ENCODE data around the gene TRPC4AP. TPM values are rescaled to one million over a fixed set of nuclear protein-coding genes. Genes with fewer than 3 reads are reported as not detected.

The TRPC4AP gene, protein sequence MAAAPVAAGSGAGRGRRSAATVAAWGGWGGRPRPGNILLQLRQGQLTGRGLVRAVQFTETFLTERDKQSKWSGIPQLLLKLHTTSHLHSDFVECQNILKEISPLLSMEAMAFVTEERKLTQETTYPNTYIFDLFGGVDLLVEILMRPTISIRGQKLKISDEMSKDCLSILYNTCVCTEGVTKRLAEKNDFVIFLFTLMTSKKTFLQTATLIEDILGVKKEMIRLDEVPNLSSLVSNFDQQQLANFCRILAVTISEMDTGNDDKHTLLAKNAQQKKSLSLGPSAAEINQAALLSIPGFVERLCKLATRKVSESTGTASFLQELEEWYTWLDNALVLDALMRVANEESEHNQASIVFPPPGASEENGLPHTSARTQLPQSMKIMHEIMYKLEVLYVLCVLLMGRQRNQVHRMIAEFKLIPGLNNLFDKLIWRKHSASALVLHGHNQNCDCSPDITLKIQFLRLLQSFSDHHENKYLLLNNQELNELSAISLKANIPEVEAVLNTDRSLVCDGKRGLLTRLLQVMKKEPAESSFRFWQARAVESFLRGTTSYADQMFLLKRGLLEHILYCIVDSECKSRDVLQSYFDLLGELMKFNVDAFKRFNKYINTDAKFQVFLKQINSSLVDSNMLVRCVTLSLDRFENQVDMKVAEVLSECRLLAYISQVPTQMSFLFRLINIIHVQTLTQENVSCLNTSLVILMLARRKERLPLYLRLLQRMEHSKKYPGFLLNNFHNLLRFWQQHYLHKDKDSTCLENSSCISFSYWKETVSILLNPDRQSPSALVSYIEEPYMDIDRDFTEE
- 83.4 to 118 TPM (median 112 TPM) in 3 replicates for total RNA-seq
- long read RNA-seq, transcript TRPC4AP-201 (19 exons, 3,226 nt) = major isoform, 657 of 948 reads
- long read RNA-seq, transcript TRPC4AP-202 (19 exons, 3,138 nt) = minor isoform, 157 of 948 reads
- long read RNA-seq, partial matches to known transcripts = 37 of 948 reads
- long read RNA-seq, other reads (novel, unspliced or antisense) = 97 of 948 reads

GRCh38 chr20:35092524-35093266, at the start of gene TRPC4AP:
Gene TRPC4AP, minus strand, starts transcription at chr20:35092807. Its CDS starts 26 bp downstream, at chr20:35092781.
- peak within 1 kb of the TSS; percentile 96 for H3K4me3 Mint-ChIP-seq (ENCODE audit: unreplicated experiment)
- TF ChIP-seq, protein P1, sequence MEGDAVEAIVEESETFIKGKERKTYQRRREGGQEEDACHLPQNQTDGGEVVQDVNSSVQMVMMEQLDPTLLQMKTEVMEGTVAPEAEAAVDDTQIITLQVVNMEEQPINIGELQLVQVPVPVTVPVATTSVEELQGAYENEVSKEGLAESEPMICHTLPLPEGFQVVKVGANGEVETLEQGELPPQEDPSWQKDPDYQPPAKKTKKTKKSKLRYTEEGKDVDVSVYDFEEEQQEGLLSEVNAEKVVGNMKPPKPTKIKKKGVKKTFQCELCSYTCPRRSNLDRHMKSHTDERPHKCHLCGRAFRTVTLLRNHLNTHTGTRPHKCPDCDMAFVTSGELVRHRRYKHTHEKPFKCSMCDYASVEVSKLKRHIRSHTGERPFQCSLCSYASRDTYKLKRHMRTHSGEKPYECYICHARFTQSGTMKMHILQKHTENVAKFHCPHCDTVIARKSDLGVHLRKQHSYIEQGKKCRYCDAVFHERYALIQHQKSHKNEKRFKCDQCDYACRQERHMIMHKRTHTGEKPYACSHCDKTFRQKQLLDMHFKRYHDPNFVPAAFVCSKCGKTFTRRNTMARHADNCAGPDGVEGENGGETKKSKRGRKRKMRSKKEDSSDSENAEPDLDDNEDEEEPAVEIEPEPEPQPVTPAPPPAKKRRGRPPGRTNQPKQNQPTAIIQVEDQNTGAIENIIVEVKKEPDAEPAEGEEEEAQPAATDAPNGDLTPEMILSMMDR (IDR thresholded peaks at IDR 0.05) = peak; percentile 98

DNA sequence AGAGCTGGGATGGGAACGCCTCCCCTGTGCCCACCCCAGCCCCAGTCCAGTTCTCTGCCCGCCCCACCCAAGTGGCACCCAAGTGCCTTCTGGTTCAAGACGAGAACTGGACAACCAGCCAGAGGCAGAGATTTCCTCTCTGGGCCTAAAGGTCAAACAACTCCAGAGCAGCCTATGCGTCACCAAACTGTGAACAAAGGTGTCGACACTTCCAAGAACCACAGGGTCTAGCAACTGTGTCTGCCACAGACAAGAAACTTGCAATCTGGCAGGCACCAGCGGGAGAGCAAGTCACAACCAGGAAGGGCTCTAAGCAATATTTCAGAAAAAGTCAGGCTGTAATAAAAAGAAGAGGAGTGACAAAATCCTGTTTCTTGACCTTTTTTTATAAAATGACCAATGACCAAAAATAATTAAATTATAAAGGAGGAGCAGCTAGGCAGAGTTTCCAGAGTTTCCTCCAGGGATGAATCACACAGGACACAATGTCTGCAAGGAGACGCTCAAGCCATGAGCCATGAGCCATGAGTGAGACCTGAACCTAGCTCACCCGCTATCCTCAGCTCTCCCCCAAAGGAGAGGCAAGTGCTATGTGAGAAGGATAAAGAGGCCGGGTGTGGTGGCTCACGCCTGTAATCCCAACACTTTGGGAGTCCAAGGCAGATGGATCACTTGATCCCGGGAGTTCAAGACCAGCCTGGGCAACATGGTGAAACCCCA, 43.4 kb upstream of the TRPC4AP start:
- H3K4me3 Mint-ChIP-seq (ENCODE audit: unreplicated experiment) = no peak overlapping the region
- DNase-seq (ENCODE audit: low spot score) = peak; percentile 28
- TF ChIP-seq, protein P1 (IDR thresholded peaks at IDR 0.05) = no peak
- no peaks in the 10 kb centered on the region for H3K27me3 Mint-ChIP-seq (ENCODE audit: low read depth)
- H3K27ac Mint-ChIP-seq (ENCODE audit: unreplicated experiment) = no peak overlapping the region
- no peaks in the 10 kb centered on the region for H3K9me3 Mint-ChIP-seq (ENCODE audit: low read depth)
- H3K4me1 Mint-ChIP-seq (ENCODE audit: low read depth) = peaks cover 11% of the 10 kb centered on the region
- peaks cover 38% of the 10 kb centered on the region for H3K36me3 Mint-ChIP-seq (ENCODE audit: low read depth)

More at GRCh38 chr20:35092524-35093266, at the start of gene TRPC4AP:
- no peaks in the 10 kb centered on the region for H3K27me3 Mint-ChIP-seq (ENCODE audit: low read depth)
- DNase-seq (ENCODE audit: low spot score) = peak; percentile 92
- no peaks in the 10 kb centered on the region for H3K9me3 Mint-ChIP-seq (ENCODE audit: low read depth)
- H3K27ac Mint-ChIP-seq (ENCODE audit: unreplicated experiment) = peak within 1 kb of the TSS; percentile 100
- peaks cover 51% of the 10 kb centered on the region for H3K4me1 Mint-ChIP-seq (ENCODE audit: low read depth)
- H3K36me3 Mint-ChIP-seq (ENCODE audit: low read depth) = peaks cover 4% of the 10 kb centered on the region

DNA sequence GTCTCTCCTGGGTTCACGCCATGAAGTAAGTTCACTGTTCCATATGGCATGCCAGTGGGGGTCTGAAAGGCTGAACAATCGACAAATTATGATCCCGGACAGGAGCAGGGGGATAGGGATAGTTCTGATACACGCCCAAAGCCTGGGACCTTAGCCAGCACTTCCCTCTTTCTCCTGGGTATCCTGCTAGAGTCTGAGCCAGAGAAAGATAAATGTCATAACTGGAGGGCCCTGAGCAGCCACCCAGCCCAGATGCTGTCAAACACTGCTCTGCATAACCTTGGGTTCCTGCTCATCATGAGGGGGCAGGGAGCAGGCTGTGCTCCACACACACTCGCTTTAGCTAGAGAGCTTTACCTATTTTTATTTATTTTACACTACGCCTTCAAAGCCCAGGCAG, 42.3 kb upstream of the TRPC4AP start:
- Mint-ChIP-seq H3K4me1 (ENCODE audit: low read depth) (peaks cover 11% of the 10 kb centered on the region), H3K36me3 (ENCODE audit: low read depth) (peaks cover 41% of the 10 kb centered on the region), H3K9me3 (ENCODE audit: low read depth) (no peaks in the 10 kb centered on the region), H3K27me3 (ENCODE audit: low read depth) (no peaks in the 10 kb centered on the region), H3K4me3 (ENCODE audit: unreplicated experiment) (no peak overlapping the region), H3K27ac (ENCODE audit: unreplicated experiment) (no peak overlapping the region)
- DNase-seq (ENCODE audit: low spot score) = peak; percentile 34
- TF ChIP-seq, protein P1 (IDR thresholded peaks at IDR 0.05) = no peak

GRCh38 chr20:35134472-35134871, 41.9 kb upstream of the TRPC4AP start:
- Mint-ChIP-seq H3K27me3 (ENCODE audit: low read depth) (no peaks in the 10 kb centered on the region), H3K4me1 (ENCODE audit: low read depth) (peaks cover 13% of the 10 kb centered on the region), H3K9me3 (ENCODE audit: low read depth) (no peaks in the 10 kb centered on the region), H3K27ac (ENCODE audit: unreplicated experiment) (peak overlapping the region; percentile 39), H3K4me3 (ENCODE audit: unreplicated experiment) (no peak overlapping the region), H3K36me3 (ENCODE audit: low read depth) (peaks cover 41% of the 10 kb centered on the region)
- TF ChIP-seq, protein P1 (IDR thresholded peaks at IDR 0.05) = no peak
- DNase-seq (ENCODE audit: low spot score) = peak; percentile 46
